GM20431 (cell line): ENCODE results near the gene DBH.

Source experiments
- in situ Hi-C: fragments of 300-500 bp; cut with MseI, MboI; formaldehyde crosslinking; loops from one replicate; pipeline ENCODE4 v1.15.0; 2020; ENCODE audit warnings: low sequenced_read_pairs; ENCODE audit not compliant: unreplicated experiment

Gene DBH

DNA sequence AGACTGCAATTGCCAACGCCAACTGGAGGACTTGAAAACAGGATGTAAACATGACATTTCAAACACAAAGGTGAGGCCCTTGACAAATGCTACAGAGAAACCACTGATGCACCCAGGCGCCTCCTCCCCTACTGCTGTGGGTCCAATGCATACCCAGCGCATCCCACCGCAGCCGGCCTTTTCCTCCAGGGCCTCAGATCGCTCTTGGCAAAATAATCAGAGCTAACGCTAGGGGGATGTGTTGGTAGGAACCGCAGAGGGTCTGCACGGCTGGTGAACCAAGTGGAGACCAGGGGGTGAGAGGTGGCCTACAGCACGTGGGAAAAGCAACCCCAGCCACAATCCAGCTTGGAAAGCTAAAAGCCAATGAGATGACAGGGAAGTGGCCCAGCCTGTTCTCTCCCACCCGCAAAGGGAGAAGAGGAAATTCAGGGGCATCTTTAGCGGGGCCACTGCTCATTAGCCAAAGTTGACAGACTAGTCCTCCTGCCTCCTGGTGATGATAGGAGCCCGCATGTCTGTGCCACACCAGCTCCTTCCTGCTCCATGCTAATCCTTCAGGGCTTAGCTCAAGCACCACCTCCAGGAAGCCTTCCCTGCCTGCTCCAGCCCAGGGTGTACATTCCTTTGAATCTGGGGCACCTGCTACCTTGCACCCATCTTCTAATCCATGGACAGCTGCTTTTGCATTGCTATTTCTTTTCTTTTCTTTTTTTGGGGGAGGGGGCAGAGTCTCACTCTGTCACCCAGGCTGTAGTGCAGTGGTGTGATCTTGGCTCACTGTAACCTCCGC, 32.8 kb upstream of the DBH start:
- in situ Hi-C loops, result no loop called here

DNA sequence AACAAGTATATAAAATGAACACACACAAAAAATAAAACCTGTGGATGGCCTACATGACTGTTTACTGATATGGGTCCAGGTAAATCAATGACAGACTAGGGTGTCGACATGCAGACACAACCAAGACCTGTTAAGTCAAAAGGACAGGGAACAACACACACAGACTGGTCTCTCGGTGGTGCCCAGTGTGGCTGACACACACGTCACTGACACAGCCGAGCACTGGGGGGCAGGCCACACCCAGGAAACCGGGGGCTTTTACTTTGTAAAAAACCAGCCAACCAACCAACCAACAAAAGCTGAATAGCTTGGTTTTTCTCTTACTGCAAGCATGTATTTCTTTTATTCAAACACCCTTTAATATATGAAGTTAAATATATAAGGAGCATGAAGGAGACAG, 31.9 kb upstream of the DBH start:
- in situ Hi-C loops, result no loop called here

DNA sequence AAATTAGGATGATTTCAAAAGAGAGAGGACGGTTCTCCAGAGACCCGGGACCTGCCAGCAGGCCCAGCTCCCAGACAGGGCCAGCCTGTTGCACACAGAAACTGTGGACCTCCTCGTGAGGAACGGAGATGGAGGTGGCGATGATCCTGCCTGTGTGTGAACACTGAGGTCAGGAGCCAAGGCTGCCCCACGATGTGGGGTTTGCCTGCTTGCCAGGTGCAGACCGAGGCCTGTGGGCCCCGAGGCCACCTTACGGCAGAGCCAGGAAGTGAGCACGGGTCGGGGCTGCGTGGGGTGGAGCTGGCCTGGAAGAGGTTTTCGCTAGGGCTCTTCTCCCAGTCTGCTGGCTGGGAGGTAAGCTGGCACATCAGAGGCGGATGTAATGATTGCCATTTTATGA, 31.3 kb upstream of the DBH start:
- in situ Hi-C loops, result no loop called here

DNA sequence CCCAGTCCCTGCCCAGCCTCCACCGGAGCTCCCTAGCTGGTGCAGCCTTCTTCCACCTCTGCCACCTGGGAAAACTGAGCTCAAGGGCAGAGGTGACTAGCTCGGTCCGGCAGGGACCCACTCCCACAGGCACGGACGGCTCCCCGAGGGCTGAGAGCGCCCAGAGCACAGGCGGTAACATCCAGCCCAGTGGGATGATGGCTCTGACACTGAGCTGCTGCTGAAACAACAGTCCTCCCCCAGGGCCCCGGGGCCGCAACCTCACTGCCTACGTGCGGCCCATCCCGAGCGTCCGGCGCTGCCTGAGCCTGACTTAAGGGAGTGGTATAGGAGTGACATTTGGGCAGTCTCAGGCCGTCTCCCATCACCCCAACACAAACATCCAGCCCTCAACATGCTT, 30.7 kb upstream of the DBH start:
- in situ Hi-C loops, result no loop called here

DNA sequence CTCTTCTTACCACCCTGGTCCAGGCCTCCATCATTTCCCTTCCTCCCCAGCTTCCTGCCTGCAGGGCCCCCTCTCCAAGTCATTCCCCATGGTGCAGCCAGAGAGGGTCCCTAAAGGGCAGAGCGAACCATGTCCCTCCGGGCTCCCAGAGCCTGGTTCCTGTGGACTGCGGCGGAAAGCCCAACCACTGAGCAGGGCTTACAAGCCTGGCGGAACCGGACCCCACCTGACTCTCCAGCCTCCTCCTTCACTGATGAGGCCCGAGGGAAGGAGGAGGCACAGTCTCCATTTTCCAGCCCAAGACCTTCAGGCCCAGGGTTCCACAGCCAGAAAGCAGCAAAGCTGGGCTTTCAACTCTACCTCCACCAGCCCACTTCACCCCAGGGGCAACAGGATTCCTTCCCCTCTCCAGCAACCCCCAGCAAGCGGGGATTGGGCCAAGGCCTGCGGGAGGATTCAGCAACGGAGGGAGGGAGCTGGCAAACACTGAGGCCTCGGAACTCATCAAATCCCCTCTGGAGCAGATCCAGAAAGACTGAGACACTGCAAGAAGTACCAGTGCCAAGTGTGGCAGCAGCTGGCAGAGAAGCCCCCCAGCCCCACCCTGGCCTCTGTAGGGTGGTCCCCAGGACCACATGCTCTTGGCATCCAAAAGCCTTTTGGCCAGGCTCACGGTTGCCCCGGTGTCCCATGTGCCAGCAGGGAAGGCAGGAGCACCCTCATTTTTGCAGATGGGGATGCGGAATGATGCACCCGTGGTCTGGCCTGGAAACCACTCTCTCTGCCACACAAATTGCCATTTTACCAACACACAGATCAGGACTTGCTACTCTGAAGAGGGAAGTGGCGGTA, 30.1 kb upstream of the DBH start:
- in situ Hi-C loops, result no loop called here

DNA sequence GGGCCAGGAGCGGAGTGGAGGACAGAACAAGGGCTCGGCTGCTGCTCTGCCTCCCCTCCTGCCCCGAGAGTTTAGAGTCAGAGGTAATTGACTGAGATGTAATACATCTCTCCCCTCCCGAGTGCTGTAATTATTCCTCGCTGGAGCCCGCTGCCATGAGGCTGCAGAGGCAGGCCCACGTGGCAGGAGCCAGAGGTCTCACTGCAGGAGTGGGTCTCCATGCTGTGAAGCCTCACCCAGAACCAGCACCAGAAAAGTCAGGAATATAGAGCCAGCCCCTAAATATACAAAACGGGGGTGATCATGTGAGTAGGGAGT, 29.5 kb upstream of the DBH start:
- in situ Hi-C loops, result no loop called here

DNA sequence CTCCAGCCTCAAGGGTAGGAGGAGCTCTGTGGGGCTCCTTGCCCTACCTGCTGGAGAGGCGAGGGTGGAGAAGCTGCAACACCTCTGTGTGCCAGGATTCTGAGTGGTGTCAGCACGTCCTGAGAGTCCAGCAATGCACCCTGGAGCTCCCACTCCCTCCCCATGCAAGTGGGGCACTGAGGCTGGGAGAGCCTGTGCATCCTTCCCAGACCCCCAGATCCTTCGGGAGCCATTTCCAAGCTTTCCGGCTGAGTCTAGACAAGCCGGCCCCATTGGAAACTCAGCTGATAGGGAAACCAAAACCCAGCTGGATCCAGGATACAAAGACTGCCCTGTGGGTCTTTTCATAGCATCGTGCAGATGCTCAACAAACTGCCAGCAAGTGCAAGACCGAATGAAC, 28.8 kb upstream of the DBH start:
- in situ Hi-C loops, result no loop called here

DNA sequence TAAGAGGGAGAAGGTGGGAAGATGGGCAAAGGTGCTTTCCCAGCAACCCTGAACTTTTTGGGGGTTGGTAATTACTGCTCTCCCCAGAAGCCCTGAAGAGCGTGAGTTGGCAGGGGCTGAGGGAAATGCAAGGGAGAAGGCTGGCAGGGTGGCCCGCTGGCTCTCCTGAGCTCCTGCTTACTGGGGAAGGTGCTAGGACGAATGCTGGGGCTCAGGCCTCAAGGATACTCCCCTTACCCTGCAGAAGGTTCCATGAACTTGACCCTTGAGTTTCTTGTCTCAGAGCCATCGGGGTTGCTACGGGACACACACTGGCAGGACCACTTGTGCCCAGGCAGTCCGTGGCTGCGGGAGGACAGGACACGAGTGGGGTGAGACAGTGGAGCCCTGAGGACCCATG, 28.2 kb upstream of the DBH start:
- in situ Hi-C loops, result no loop called here

DNA sequence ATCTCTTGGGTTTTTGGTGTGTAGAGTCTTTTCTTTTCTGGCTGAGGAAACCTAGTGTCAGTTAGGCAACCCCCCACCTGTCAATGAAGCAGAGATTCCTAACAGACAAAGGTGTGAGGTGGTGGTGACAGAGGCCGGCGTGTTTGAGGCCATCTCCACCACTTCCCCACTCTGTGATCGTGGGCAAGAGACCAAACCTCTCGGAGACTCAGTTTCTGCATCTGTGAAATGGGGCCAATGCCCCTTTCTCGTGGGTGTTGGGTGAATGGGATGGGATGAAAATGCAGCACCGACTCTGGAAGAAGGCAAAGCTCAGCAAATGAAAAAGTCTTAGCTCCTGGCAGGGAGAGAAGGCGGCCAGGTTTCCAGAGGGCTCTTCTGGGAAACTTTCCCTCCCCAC, 27.8 kb upstream of the DBH start:
- in situ Hi-C loops, result no loop called here

DNA sequence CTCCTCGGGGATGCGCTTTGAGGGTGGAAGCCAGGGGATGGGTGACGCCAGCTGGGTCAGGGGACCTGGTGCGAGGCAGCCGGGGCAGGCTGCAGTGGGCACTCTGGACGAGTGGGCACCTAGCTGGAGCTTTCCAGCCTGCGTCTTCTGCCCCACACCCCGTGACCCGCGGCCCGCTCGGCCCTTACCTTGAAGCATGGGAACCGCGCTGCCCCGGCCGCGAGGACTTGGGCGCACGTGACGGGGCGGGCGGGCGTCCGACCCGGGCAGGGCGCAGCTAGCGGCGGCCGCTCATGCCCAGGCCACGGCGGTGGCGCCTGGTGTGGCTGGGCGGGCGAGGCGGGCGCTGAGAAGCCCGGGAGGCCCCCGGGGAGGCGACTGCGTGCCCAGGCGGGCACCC, 27.3 kb upstream of the DBH start:
- in situ Hi-C loops, result no loop called here

DNA sequence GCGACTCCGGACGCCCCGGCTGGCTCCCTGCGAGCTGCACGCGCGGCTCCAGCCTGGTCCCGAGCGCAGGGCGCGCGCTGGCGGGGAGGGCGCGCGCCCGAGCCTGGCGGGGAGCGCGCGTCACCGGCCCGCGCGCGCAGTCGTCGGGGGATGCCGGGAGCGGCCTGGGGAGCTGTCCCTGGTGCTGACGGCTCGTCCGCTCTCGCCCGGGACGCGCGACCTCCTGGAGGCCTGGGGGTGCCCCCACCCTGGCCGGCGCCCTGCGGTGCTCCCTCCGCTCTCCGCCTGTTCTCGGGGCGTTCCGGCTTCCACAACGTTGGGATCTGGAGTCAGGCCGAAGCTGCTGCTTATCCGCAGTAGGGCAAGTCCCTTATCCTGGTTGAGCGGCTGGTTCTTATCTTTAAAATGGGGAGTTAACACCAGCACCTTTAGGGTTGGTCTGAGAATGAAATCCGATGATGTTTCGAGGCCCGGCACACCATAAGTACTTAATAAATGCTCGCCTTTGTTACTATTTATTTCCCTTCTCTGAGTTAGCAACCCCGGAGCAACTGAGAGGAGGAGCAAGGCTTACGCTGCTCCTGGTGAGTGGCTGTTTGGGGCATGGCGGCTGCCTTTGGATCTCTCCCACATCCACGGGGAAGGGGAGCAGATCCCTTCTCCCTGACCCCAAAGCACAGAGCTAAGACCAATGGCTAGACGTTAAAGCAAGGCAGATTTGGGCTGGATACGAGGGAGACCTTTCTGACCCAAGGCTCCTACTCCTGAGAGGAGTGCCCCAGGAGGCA, 26.7 kb upstream of the DBH start, which contains the start of gene FAM163B:
Gene FAM163B, minus strand, starts transcription at position 79 of the 788 bp plus-strand sequence. CDS start 29,166 bp downstream, outside the sequence.
- in situ Hi-C loops, result no loop called here

DNA sequence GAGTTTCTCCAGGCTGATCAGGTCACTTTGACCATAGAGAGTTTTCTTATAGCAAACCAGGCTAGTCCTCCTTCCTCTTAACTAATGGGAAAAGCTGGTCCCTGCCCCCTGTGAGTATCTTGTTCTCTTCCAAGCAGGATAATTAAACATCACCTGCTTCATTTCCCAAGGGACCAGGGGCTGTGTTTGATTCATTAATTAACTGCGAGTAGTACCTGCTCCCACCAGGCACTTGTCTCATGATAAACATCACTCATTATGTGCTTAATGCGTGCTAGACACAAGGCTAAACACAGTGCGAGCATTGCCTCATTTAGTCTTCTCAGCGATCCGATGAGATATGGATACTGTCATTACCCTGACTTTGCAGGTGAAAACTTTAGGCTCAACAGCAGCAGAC, 25.3 kb upstream of the DBH start:
- in situ Hi-C loops, result no loop called here

DNA sequence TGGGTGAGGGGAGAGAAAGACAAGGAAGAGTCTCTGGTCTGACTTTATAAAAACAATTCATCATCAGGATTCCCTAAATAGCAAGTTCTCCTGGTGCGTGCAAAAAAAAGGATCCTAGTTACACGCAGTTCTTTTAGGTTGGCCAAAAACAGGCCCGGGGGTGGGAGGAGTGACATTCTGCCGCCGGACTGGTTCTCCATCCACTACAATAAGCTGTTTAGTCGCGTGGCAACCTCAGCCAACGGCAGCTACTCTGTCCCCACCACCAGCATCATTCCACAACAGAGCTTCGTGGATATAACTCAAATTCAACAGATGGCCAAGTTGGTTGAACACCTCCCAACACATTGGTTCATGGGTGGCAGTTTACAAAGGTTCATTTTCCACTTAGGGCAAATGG, 24.1 kb upstream of the DBH start:
- in situ Hi-C loops, result no loop called here

DNA sequence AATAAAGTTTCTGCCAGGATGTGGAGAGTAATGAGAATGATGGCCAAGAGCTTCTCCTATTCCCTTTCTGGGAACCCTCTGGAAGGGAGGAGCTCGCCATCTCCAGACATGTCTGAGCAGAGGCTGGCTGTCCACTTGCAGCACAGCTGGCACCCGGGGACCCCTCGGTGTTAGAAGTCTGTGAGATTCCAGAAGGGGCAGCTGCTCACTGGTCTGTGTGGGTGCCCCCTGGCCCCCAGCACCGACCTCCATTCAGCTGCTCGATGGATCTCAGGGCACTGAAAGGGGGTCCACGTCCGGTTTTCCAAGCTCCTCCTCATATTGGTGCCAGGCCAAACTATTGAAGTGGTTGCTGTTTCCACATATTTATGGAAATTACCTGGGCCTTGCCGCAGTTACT, 23.3 kb upstream of the DBH start:
- in situ Hi-C loops, result no loop called here

DNA sequence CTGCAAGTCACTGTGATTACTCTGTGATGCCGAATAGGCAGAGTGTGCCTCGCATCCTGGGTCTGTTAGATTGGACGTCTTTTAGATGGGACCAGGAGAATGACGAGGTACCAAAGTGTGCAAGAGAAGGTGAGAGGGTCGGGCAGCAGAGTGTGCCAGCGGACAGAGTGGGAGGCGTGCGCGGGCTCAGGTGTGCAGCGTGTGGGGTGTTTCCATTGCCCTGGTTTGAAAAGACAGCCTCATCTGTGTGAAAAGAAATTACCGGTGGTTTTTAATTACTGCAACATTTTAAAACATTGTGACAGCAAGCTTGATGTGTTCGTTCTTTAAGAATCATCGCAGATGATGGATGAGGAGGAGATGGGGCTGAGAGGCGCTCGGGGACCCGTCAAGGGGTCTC, 22.7 kb upstream of the DBH start:
- in situ Hi-C loops, result no loop called here

DNA sequence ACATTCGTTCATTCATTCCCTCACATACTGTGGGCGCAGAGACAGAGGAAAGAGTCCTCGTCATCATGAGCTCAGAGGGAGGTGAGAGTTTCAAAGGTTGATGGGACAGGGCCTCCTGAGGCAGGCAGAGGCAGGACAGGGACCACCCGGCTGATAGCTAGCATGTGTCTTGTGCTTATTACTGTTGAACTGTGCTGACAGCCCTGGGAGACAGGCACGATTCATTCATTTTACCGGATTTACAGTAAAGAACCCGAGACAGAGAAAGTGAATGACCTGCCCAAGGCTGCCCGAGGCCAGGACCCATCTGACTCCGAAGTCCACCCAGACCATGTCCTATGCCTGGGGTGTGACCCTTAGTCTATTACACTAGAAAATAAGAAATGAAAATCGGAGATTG, 22.1 kb upstream of the DBH start:
- in situ Hi-C loops, result no loop called here

DNA sequence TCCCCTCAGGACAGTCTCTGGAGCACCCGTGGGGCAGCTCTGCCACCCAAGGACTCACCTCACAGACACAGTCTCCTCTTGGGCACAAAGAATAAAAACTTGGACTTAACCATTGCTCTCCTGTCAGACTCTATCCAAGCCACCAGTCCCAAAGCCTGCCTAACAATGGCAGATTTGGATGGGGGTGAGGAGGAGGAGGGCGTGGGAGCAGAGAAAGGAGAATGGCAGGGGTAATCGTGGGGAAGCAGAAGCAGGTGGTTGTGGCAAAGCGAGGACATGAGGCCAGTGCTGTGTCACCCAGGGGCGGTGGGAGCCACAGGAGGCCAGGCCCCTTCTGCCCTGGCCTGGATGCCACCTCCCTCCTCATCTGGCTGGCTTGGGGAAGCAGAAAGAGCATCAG, 21.5 kb upstream of the DBH start:
- in situ Hi-C loops, result no loop called here

DNA sequence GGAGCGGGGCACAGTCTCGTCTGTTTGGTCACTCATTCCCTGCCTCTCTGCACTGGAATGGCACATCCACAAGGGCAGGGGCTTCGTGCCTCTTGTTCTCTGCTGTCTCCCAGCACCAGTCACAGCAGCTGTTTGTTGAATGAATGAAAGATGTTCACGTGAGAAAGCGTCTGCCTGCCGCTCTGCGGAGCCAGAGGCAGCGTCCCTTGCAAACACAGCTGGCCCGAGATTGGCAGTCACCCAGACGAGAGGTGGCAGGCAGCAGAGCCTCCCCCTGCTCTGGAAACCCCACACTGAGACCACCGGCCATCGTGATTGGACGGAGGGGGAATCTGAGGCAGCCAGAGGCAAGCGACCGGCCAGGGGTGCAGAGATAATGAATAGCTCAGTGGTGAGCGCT, 21.0 kb upstream of the DBH start:
- in situ Hi-C loops, result no loop called here

DNA sequence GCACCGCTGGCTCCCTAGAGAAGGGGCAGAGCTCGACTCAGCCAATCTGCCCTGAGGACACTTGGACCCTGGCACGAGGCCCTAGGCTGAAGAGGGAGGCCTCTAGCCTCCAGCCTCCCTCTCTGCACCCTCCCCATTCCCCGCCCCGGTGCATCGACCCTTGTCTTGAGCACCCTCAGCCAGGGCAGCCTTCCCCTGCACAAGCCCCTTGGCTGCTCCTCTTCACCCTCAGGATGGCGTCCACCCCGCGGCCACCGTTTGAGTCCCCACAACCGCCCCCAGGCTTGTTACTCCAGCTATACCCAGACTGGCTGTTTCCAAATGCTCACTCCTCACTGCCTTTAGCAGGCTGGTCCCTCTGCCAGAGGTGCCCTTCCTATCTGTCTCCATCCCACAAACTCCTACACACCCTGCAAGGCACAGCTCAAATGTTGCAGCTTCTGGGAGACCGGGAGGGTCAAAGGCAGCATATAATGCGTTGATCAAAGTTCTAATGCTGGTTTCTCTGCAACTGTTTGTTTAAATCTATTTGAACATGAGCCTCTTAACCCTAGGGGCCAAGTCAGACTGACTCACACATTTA, 20.5 kb upstream of the DBH start:
- in situ Hi-C loops, result no loop called here

DNA sequence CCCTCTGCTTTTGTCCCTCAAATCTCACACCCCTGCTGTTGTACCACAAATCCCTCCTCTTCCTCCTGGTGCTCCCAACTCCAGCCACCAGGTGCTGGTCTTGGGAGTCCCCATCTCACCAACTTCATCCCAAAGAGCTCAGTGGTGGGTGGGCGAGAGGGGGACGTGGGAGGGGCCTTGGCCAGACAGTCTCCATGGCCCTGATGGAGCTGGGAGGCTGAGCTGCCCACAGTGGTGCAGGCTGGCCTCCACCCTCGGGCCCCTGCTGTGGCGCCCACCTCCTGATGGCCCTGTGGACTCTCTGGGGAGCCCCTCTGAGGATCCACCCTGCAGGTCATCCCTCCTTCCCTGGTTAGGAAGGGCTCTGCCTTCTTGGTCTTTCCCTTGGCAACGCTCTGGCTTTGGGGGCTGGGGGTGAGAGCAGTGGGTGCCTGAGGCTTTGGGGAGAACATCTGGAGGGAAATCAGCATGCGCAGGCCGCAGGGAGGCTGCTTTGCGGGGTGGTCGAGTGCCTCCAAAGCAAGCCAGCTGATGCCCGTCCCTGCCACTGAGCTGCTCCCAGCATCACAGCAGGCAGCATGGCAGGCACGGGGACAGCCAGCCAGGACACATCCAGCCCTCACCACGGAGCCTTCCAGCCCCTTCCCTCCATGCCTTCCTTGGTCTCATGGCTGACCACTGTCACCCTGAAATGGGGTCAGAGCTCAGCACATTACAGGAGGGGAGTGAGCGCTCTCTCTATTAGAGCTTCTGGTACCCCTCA, 19.3 kb upstream of the DBH start:
- in situ Hi-C loops, result no loop called here
